DND-41 (cell line): Measurements from ENCODE around the gene MKX.

Experiments used
- ATAC-seq: fragments of 200-7000 bp; cut with Tn5 transposase; 3 replicates; pipeline ENCODE4 v1.9.1; 2021; ENCODE audit warnings: low read depth; ENCODE audit not compliant: insufficient read depth
- DNase-seq: peaks from one replicate; pipeline ENCODE4 v3.0.0-alpha.2; 2020
- H2AFZ ChIP-seq: 2 replicates; pipeline ENCODE4 v1.6.0; 2012; ENCODE audit warnings: low read depth, low read length
- H3K27ac ChIP-seq: 2 replicates; pipeline ENCODE4 v1.5.1; 2012; ENCODE audit warnings: low read length, inconsistent platforms
- H3K27me3 ChIP-seq: fragments of 200-600 bp; sonication (generic); 2 replicates; pipeline ENCODE4 v1.6.0; 2012; ENCODE audit warnings: low read length, mild to moderate bottlenecking, inconsistent platforms; ENCODE audit not compliant: insufficient read depth, poor library complexity
- H3K36me3 ChIP-seq: 2 replicates; pipeline ENCODE4 v1.5.1; 2012; ENCODE audit warnings: low read length, inconsistent platforms; ENCODE audit not compliant: insufficient read depth
- H3K4me1 ChIP-seq: 2 replicates; pipeline ENCODE4 v1.5.1; 2012; ENCODE audit warnings: mild to moderate bottlenecking, low read length; ENCODE audit not compliant: insufficient read depth
- H3K4me2 ChIP-seq: 2 replicates; pipeline ENCODE4 v1.6.0; 2012; ENCODE audit warnings: mild to moderate bottlenecking, moderate library complexity, low read length, inconsistent platforms; ENCODE audit not compliant: insufficient read depth
- H3K4me3 ChIP-seq, 2 experiments: fragments of 200-600 bp in 1 of 2; shearing (Covaris generic) in 1 of 2; 2 replicates each; pipeline ENCODE4 v1.5.1; 2012 to 2016; ENCODE audit warnings: inconsistent platforms in 2 of 2, low read length in 2 of 2, mild to moderate bottlenecking in 2 of 2, low read depth in 1 of 2, moderate library complexity in 1 of 2
- H3K79me2 ChIP-seq: 2 replicates; pipeline ENCODE4 v1.6.0; 2012; ENCODE audit warnings: low read length, inconsistent platforms; ENCODE audit not compliant: insufficient read depth
- H3K9ac ChIP-seq: 2 replicates; pipeline ENCODE4 v1.6.0; 2012; ENCODE audit warnings: low read depth, mild to moderate bottlenecking, inconsistent platforms, low read length, moderate library complexity
- H3K9me3 ChIP-seq: 2 replicates; pipeline ENCODE4 v1.5.1; 2012; ENCODE audit warnings: low read length, moderate library complexity, mild to moderate bottlenecking, inconsistent platforms; ENCODE audit not compliant: insufficient read depth, severe bottlenecking
- H4K20me1 ChIP-seq: 2 replicates; pipeline ENCODE4 v1.6.0; 2012; ENCODE audit warnings: low read length; ENCODE audit not compliant: insufficient read depth
- CTCF ChIP-seq: IDR thresholded peaks from 2 replicates; pipeline ENCODE4 v1.5.1; 2012; ENCODE audit warnings: borderline replicate concordance, low read length, moderate library complexity, mild to moderate bottlenecking; ENCODE audit not compliant: poor library complexity, severe bottlenecking; ENCODE audit errors: extremely low read depth
- EZH2 ChIP-seq: IDR thresholded peaks from 3 replicates; pipeline ENCODE4 v1.6.1; 2012; ENCODE audit warnings: borderline replicate concordance, low read depth, mild to moderate bottlenecking, moderate library complexity, low read length, inconsistent platforms; ENCODE audit not compliant: severe bottlenecking

Gene MKX

GRCh38 chr10:27637601-27638000 is 108.0 kb downstream of the MKX start:
- H3K4me3 ChIP-seq = no peak overlapping the region
- H3K9me3 ChIP-seq = no peaks in the 10 kb centered on the region
- no peak overlapping the region for H3K27ac ChIP-seq
- H3K4me1 ChIP-seq = no peaks in the 10 kb centered on the region
- TF ChIP-seq CTCF = no peak
- TF ChIP-seq EZH2 = no peak
- H3K79me2 ChIP-seq = no peaks in the 10 kb centered on the region
- H3K36me3 ChIP-seq = no peaks in the 10 kb centered on the region
- no peaks in the 10 kb centered on the region for H3K27me3 ChIP-seq
- H4K20me1 ChIP-seq = no peaks in the 10 kb centered on the region
- no peak overlapping the region for H2AFZ ChIP-seq
- ATAC-seq (no peak), DNase-seq (no peak)
- no peak overlapping the region for H3K4me2 ChIP-seq
- no peak overlapping the region for H3K9ac ChIP-seq

GRCh38 chr10:27636816-27637215 is 108.8 kb downstream of the MKX start:
- H3K79me2 ChIP-seq = no peaks in the 10 kb centered on the region
- TF ChIP-seq CTCF (no peak), EZH2 (no peak)
- no peak overlapping the region for H3K4me2 ChIP-seq
- ATAC-seq = no peak
- no peaks in the 10 kb centered on the region for H3K27me3 ChIP-seq
- H3K9ac ChIP-seq = no peak overlapping the region
- H3K4me3 ChIP-seq = no peak overlapping the region
- no peak overlapping the region for H2AFZ ChIP-seq
- no peak overlapping the region for H3K27ac ChIP-seq
- no peaks in the 10 kb centered on the region for H4K20me1 ChIP-seq
- DNase-seq = no peak
- no peaks in the 10 kb centered on the region for H3K9me3 ChIP-seq
- no peaks in the 10 kb centered on the region for H3K36me3 ChIP-seq
- no peaks in the 10 kb centered on the region for H3K4me1 ChIP-seq

- Histone ChIP-seq H3K4me2 (no peak overlapping the region), H2AFZ (no peak overlapping the region), H3K9me3 (no peaks in the 10 kb centered on the region), H3K4me1 (no peaks in the 10 kb centered on the region), H3K79me2 (no peaks in the 10 kb centered on the region), H3K36me3 (no peaks in the 10 kb centered on the region), H3K27ac (no peak overlapping the region), H3K27me3 (no peaks in the 10 kb centered on the region), H3K4me3 (no peak overlapping the region), H4K20me1 (no peaks in the 10 kb centered on the region), H3K9ac (no peak overlapping the region)
- TF ChIP-seq EZH2 (no peak), CTCF (no peak)
- DNase-seq (no peak), ATAC-seq (no peak)
Measured at GRCh38 chr10:27635699-27636270, 109.8 kb downstream of the MKX start.

- H2AFZ ChIP-seq = no peak overlapping the region
- no peaks in the 10 kb centered on the region for H3K36me3 ChIP-seq
- H3K9ac ChIP-seq = no peak overlapping the region
- no peaks in the 10 kb centered on the region for H3K9me3 ChIP-seq
- H3K4me1 ChIP-seq = no peaks in the 10 kb centered on the region
- no peaks in the 10 kb centered on the region for H4K20me1 ChIP-seq
- no peak overlapping the region for H3K27ac ChIP-seq
- no peak overlapping the region for H3K4me3 ChIP-seq
- H3K4me2 ChIP-seq = no peak overlapping the region
- TF ChIP-seq CTCF (no peak), EZH2 (no peak)
- DNase-seq (no peak), ATAC-seq (no peak)
- no peaks in the 10 kb centered on the region for H3K79me2 ChIP-seq
- no peaks in the 10 kb centered on the region for H3K27me3 ChIP-seq
Measured at GRCh38 chr10:27635290-27635689, 110.3 kb downstream of the MKX start.
